Caco-2 (cell line): ENCODE measurements around the gene CTRL. TPM values are rescaled to one million over a fixed set of nuclear protein-coding genes. Genes with fewer than 3 reads are reported as not detected.

ENCODE experiments used
- BruUV-seq: library from RNA; stranded (reverse); fragments of 400-500 nt; replicated peaks from 2 replicates; lab custom pipeline; 2021; lab: Mats Ljungman, UMichigan
- CTCF ChIA-PET: fragments of 300-600 bp; sonication (Branson Sonifier 250); formaldehyde crosslinking; loops from one replicate; lab custom pipeline; 2022; ENCODE audit warnings: antibody characterized with exemption; lab: Charles Lee
- POLR2A ChIA-PET: fragments of 300-600 bp; sonication (Branson Sonifier 250); formaldehyde crosslinking; loops from one replicate; lab custom pipeline; 2022; ENCODE audit warnings: antibody characterized with exemption; lab: Charles Lee
- DNase-seq, 2 experiments: peaks; one replicate each; pipeline versions ENCODE4 v3.0.0 to v3.0.0-alpha.2; 2020 to 2022
- H3K27me3 ChIP-seq: replicated peaks from 2 replicates; pipeline ENCODE4 v1.6.0; 2011; ENCODE audit warnings: low read length; ENCODE audit not compliant: control insufficient read depth, insufficient read depth
- H3K36me3 ChIP-seq: 2 replicates; pipeline ENCODE4 v1.5.1; 2011; ENCODE audit warnings: low read length; ENCODE audit not compliant: control insufficient read depth, insufficient read depth
- H3K4me1 ChIP-seq: fragments of 250-450 bp; sonication (Bioruptor Pico); 2 replicates; pipeline ENCODE4 v1.5.1; 2020; ENCODE audit warnings: mild to moderate bottlenecking
- H3K4me3 ChIP-seq: 2 replicates; pipeline ENCODE4 v1.5.1; 2011; ENCODE audit warnings: low read depth, mild to moderate bottlenecking, control low read depth, low read length
- H3K9me3 ChIP-seq: fragments of 250-450 bp; sonication (Bioruptor Pico); 2 replicates; pipeline ENCODE4 v1.5.1; 2020; ENCODE audit warnings: mild to moderate bottlenecking, moderate library complexity
- H3K27ac Mint-ChIP-seq: one replicate; pipeline ENCODE4 v1.8.0; 2022; ENCODE audit warnings: mixed read lengths; ENCODE audit not compliant: unreplicated experiment
- H3K27me3 Mint-ChIP-seq: one replicate; pipeline ENCODE4 v1.8.0; 2022; ENCODE audit warnings: mixed read lengths; ENCODE audit not compliant: insufficient read depth, unreplicated experiment
- H3K36me3 Mint-ChIP-seq: one replicate; pipeline ENCODE4 v1.8.0; 2022; ENCODE audit warnings: mild to moderate bottlenecking, mixed read lengths; ENCODE audit not compliant: insufficient read depth, unreplicated experiment
- H3K4me1 Mint-ChIP-seq: one replicate; pipeline ENCODE4 v1.8.0; 2022; ENCODE audit warnings: low read depth, mixed read lengths; ENCODE audit not compliant: unreplicated experiment
- H3K4me3 Mint-ChIP-seq: one replicate; pipeline ENCODE4 v1.8.0; 2022; ENCODE audit warnings: mild to moderate bottlenecking, moderate library complexity, mixed read lengths; ENCODE audit not compliant: unreplicated experiment
- H3K9me3 Mint-ChIP-seq: one replicate; pipeline ENCODE4 v1.8.0; 2022; ENCODE audit warnings: mixed read lengths; ENCODE audit not compliant: unreplicated experiment
- CTCF ChIP-seq, 2 experiments: fragments of 200-600 bp in 1 of 2; IDR thresholded peaks; 1 replicate in 1 of 2; 2 replicates in 1 of 2; pipeline versions ENCODE4 v1.5.1 to v1.8.0; 2011 to 2022; ENCODE audit warnings: antibody characterized with exemption in 1 of 2, control low read depth in 1 of 2, inconsistent platforms in 1 of 2, low read depth in 1 of 2, low read length in 1 of 2, mild to moderate bottlenecking in 1 of 2, moderate library complexity in 1 of 2; ENCODE audit not compliant: insufficient read depth in 1 of 2, severe bottlenecking in 1 of 2, unreplicated experiment in 1 of 2
- intact Hi-C: fragments of 100-400 bp; cut with micrococcal nuclease; formaldehyde crosslinking; loops from one replicate; pipeline ENCODE4 v1.10.0; 2022; ENCODE audit not compliant: unreplicated experiment
- total RNA-seq: library from RNA; stranded (reverse); gene quantifications from 2 replicates; pipeline ENCODE4 v1.2.3, GENCODE V29; 2022

The CTRL gene
- total RNA-seq, 1 experiment from 2014 or later, result 0.66 TPM

- Mint-ChIP-seq H3K4me3 (peak within 1 kb of the TSS; percentile 97), H3K9me3 (no peaks in the 10 kb centered on the region), H3K36me3 (peaks cover 85% of the 10 kb centered on the region), H3K4me1 (peaks cover 28% of the 10 kb centered on the region), H3K27ac (peak within 1 kb of the TSS; percentile 95), H3K27me3 (no peaks in the 10 kb centered on the region)
- BruUV-seq, result TSS peak; percentile 72
- H3K27me3 ChIP-seq, result no peaks in the 10 kb centered on the region
- H3K4me1 ChIP-seq, result peaks cover 16% of the 10 kb centered on the region
- CTCF ChIA-PET, result interaction anchor here (0.7 to 4.2 kb wide), 16 partner anchors 8 to 508 kb away, joined by 3 to 47 read pairs (median 4); partner anchors contain the start of genes ACD, LCAT, NRN1L and RANBP10
- intact Hi-C loops, result loop anchor here (5.0 to 10.0 kb wide), 2 partner anchors 374 to 412 kb away; partner anchors contain the start of genes CTCF and RIPOR1
- no peaks in the 10 kb centered on the region for H3K9me3 ChIP-seq
- H3K4me3 ChIP-seq, result peak within 1 kb of the TSS; percentile 87
- peak in 1 of 2 experiments; percentile 58 for DNase-seq
- POLR2A ChIA-PET, result interaction anchor here (1.0 to 3.1 kb wide), 16 partner anchors 10 to 374 kb away, joined by 3 to 14 read pairs (median 4); partner anchors contain the start of genes ACD, CTCF, DDX28 and DUS2
- H3K36me3 ChIP-seq, result no peaks in the 10 kb centered on the region
- no peak for TF ChIP-seq CTCF (IDR thresholded peaks at IDR 0.05; ENCODE audit: insufficient read depth in 1 of 2, low read depth in 1 of 2, low read length in 1 of 2, severe bottlenecking in 1 of 2, unreplicated experiment in 1 of 2)
These were observed 4.6 kb upstream of the CTRL start, which contains the start of gene PSMB10 for GRCh38 chr16:67936124-67936879. TSS of gene PSMB10 (minus strand) at chr16:67936850. CDS start at chr16:67936749, 101 bp downstream.

GRCh38 chr16:67935402-67936123 lies 3.9 kb upstream of the CTRL start:
- peak; percentile 99 for DNase-seq
- peaks cover 81% of the 10 kb centered on the region for H3K36me3 Mint-ChIP-seq
- Histone ChIP-seq H3K4me3 (peak overlapping the region; percentile 87), H3K9me3 (no peaks in the 10 kb centered on the region), H3K4me1 (peaks cover 16% of the 10 kb centered on the region), H3K36me3 (no peaks in the 10 kb centered on the region; the same call in 1 of the 2 replicates), H3K27me3 (no peaks in the 10 kb centered on the region)
- peak overlapping the region; percentile 95 for H3K27ac Mint-ChIP-seq
- no peak for TF ChIP-seq CTCF (IDR thresholded peaks at IDR 0.05; ENCODE audit: insufficient read depth in 1 of 2, low read depth in 1 of 2, low read length in 1 of 2, severe bottlenecking in 1 of 2, unreplicated experiment in 1 of 2)
- H3K27me3 Mint-ChIP-seq, result no peaks in the 10 kb centered on the region
- no peaks in the 10 kb centered on the region for H3K9me3 Mint-ChIP-seq
- H3K4me1 Mint-ChIP-seq, result peaks cover 28% of the 10 kb centered on the region
- peak overlapping the region; percentile 97 for H3K4me3 Mint-ChIP-seq
- intact Hi-C loops, result loop anchor here (1.0 to 10.0 kb wide), 5 partner anchors 33 to 411 kb away; partner anchors contain the start of genes CTCF, NUTF2, PSKH1 and RIPOR1
- no TSS peak for BruUV-seq
- ChIA-PET CTCF (interaction anchor here (0.7 to 4.2 kb wide), 17 partner anchors 8 to 507 kb away, joined by 3 to 47 read pairs (median 4); partner anchors contain the start of genes ACD, LCAT, NRN1L and RANBP10), POLR2A (interaction anchor here (0.5 to 3.1 kb wide), 21 partner anchors 9 to 394 kb away, joined by 3 to 14 read pairs (median 4); partner anchors contain the start of genes ACD, CTCF, DDX28 and DUS2)
